Muscle of leg (tissue), 16 donors: Measurements from ENCODE around the gene UBD. TPM values are rescaled to one million over a fixed set of nuclear protein-coding genes. Genes with fewer than 3 reads are reported as not detected.

Source experiments
- DNase-seq: peaks from one replicate; pipeline ENCODE4 v3.0.0; 2013
- H3K27ac ChIP-seq: one replicate; pipeline ENCODE4 v1.5.1; 2013; ENCODE audit warnings: mild to moderate bottlenecking, low read length, control low read depth
- H3K27me3 ChIP-seq: one replicate; pipeline ENCODE4 v1.6.1; 2013; ENCODE audit warnings: low read length; ENCODE audit not compliant: control insufficient read depth, insufficient read depth
- H3K36me3 ChIP-seq: one replicate; pipeline ENCODE4 v1.6.1; 2013; ENCODE audit warnings: low read length; ENCODE audit not compliant: control insufficient read depth, insufficient read depth
- H3K4me1 ChIP-seq: one replicate; pipeline ENCODE4 v1.6.1; 2013; ENCODE audit warnings: low read length; ENCODE audit not compliant: control insufficient read depth, insufficient read depth
- H3K4me3 ChIP-seq: one replicate; pipeline ENCODE4 v1.5.1; 2013; ENCODE audit warnings: low read length, control low read depth
- H3K9me3 ChIP-seq: replicated peaks from 2 replicates; pipeline ENCODE4 v1.6.1; 2013; ENCODE audit warnings: low read depth, low read length; ENCODE audit not compliant: control insufficient read depth
- WGBS: methylation state at CpG from one replicate; pipeline ENCODE4 v1.1.5; 2013; ENCODE audit warnings: missing lambda C conversion rate; ENCODE audit not compliant: insufficient coverage; 5-methylcytosine and 5-hydroxymethylcytosine counted together
- long read RNA-seq, 11 donors: transcript quantifications; one replicate each; lab custom pipeline, GENCODE V29; 2026
- polyA plus RNA-seq, 8 donors: library from polyadenylated mRNA; unstranded; fragments of 120-200 nt; gene quantifications; one replicate each; pipeline versions ENCODE4 v1.2.1 to v1.2.3, GENCODE V29; 2013; ENCODE audit warnings: inconsistent platforms in 1 of 8, low replicate concordance in 1 of 8; ENCODE audit not compliant: insufficient read length in 8 of 8, insufficient read depth in 1 of 8
- total RNA-seq: library from RNA; stranded (reverse); fragments of 120-200 nt; gene quantifications from one replicate; pipeline ENCODE4 v1.2.4, GENCODE V29; 2013

The UBD gene
- total RNA-seq (0.31 TPM), polyA plus RNA-seq (1 to 10 TPM in 1 of 8 donors, under 1 TPM in 6, not detected in 1; 0.15 to 1.6 (median 0.32) TPM)
- long read RNA-seq, donor 1, result 0 reads
- long read RNA-seq, donor 2, result 0 reads
- long read RNA-seq, donor 3, result 0 reads
- long read RNA-seq, donor 4, partial matches to known transcripts, result 0 of 1 reads
- long read RNA-seq, donor 4, other reads (novel, unspliced or antisense), result 0 of 1 reads
- long read RNA-seq, donor 5, result 0 reads
- long read RNA-seq, donor 6, partial matches to known transcripts, result 0 of 1 reads
- long read RNA-seq, donor 6, other reads (novel, unspliced or antisense), result 0 of 1 reads
- long read RNA-seq, donor 7, partial matches to known transcripts, result 0 of 1 reads
- long read RNA-seq, donor 7, other reads (novel, unspliced or antisense), result 0 of 1 reads
- long read RNA-seq, donor 8, result 0 reads
- long read RNA-seq, donor 9, partial matches to known transcripts, result 0 of 1 reads
- long read RNA-seq, donor 9, other reads (novel, unspliced or antisense), result 0 of 1 reads
- long read RNA-seq, donor 10, result 0 reads
- long read RNA-seq, donor 11, result 0 reads

DNA sequence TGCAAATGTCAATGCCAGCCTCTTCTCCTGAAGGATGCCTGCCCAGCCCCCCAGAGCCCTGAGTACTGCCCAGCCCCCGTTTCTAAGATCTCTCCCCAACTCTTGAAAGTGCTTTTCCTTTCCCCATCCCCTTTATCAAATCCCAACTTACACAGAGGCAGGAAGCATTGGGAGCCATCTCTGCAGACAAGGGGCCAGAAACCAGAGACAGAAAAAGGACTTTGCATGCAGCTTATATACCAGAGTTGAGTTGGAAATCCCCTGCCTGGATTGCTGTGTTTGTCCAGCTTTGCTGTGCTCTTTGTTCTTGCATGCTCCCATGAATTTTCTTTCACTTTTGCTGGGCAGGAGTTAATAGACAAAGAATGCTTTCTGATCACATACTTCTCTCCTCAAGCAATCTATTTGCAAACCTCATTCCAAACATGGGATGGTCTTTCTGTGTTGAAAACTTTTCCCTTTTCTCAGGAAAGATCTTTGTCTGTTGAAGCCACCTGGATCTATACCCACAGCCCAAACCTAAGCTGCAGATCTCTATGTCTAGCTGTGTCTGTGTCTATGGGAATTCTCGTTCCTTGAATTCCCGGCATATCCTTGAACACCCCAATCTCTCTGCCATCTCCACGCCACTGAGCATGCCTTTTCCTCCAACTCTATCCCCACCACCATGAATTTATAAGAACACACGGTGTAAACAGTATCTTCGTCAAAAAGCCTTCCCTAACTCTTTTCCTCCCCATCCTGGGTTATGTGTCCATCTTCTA lies at the start of gene UBD:
Gene UBD, minus strand, starts transcription at position 209 of the 764 bp plus-strand sequence. Its CDS starts 31 bp downstream, at position 178.
- H3K27ac ChIP-seq, result no peak within 1 kb of the TSS
- DNase-seq, result no peak
- H3K36me3 ChIP-seq, result no peaks in the 10 kb centered on the region
- 65% methylated on average over 3 of the region's 6 CpGs for WGBS
- no peaks in the 10 kb centered on the region for H3K9me3 ChIP-seq
- H3K27me3 ChIP-seq, result peaks cover 16% of the 10 kb centered on the region
- H3K4me1 ChIP-seq, result no peaks in the 10 kb centered on the region
- H3K4me3 ChIP-seq, result no peak within 1 kb of the TSS

GRCh38 chr6:29608131-29608530 lies 48.6 kb upstream of the UBD start:
- Histone ChIP-seq H3K4me3 (no peak overlapping the region), H3K4me1 (no peaks in the 10 kb centered on the region), H3K9me3 (no peaks in the 10 kb centered on the region), H3K27ac (no peak overlapping the region), H3K27me3 (no peaks in the 10 kb centered on the region), H3K36me3 (peaks cover 68% of the 10 kb centered on the region)
- no peak for DNase-seq

GRCh38 chr6:29603930-29604329 lies 44.4 kb upstream of the UBD start:
- 82% methylated on average over 2 of the region's 2 CpGs for WGBS
- H3K9me3 ChIP-seq, result no peaks in the 10 kb centered on the region
- peaks cover 59% of the 10 kb centered on the region for H3K36me3 ChIP-seq
- no peaks in the 10 kb centered on the region for H3K27me3 ChIP-seq
- H3K27ac ChIP-seq, result no peak overlapping the region
- no peak overlapping the region for H3K4me3 ChIP-seq
- no peaks in the 10 kb centered on the region for H3K4me1 ChIP-seq
- DNase-seq, result peak; percentile 43

- no peak for DNase-seq
- Histone ChIP-seq H3K4me3 (no peak overlapping the region), H3K4me1 (no peaks in the 10 kb centered on the region), H3K36me3 (peaks cover 56% of the 10 kb centered on the region), H3K9me3 (no peaks in the 10 kb centered on the region), H3K27ac (no peak overlapping the region), H3K27me3 (no peaks in the 10 kb centered on the region)
- 84% methylated on average over 10 of the region's 11 CpGs for WGBS
Observed at GRCh38 chr6:29603456-29603855, 43.9 kb upstream of the UBD start.

GRCh38 chr6:29602564-29603361 lies 43.2 kb upstream of the UBD start:
- no peaks in the 10 kb centered on the region for H3K27me3 ChIP-seq
- no peaks in the 10 kb centered on the region for H3K9me3 ChIP-seq
- H3K27ac ChIP-seq, result no peak overlapping the region
- 66% methylated on average over 11 of the region's 12 CpGs for WGBS
- no peak for DNase-seq
- H3K4me3 ChIP-seq, result no peak overlapping the region
- no peaks in the 10 kb centered on the region for H3K4me1 ChIP-seq
- H3K36me3 ChIP-seq, result peaks cover 50% of the 10 kb centered on the region

GRCh38 chr6:29598172-29598747 lies 38.7 kb upstream of the UBD start:
- no peaks in the 10 kb centered on the region for H3K9me3 ChIP-seq
- no peak overlapping the region for H3K27ac ChIP-seq
- H3K4me1 ChIP-seq, result peaks cover 5% of the 10 kb centered on the region
- no peak overlapping the region for H3K4me3 ChIP-seq
- H3K27me3 ChIP-seq, result no peaks in the 10 kb centered on the region
- no peak for DNase-seq
- WGBS, result 46% methylated on average over 2 of the region's 2 CpGs
- peaks cover 15% of the 10 kb centered on the region for H3K36me3 ChIP-seq

DNA sequence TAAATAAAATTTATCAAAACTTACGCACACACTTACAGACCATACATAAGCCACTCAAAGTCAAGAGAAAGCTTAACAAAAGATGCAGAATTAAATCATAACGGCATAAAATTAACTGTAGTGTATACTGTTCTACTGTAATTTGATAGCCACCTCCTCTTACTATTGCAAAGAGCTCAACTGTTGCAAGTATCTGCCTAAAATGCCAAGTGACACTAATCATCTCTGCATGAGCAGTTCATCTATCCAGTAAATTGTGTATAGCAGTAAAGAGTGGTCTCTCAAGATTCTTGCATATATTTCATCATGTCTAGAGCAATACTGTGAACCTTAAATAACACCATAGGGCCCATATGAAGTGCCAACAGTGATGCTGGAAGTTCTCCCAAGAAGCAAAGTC lies 37.7 kb upstream of the UBD start:
- H3K27ac ChIP-seq, result no peak overlapping the region
- no CpG with 5 or more reads among the region's 2 CpGs for WGBS
- H3K9me3 ChIP-seq, result no peaks in the 10 kb centered on the region
- peaks cover 6% of the 10 kb centered on the region for H3K36me3 ChIP-seq
- no peak for DNase-seq
- peaks cover 5% of the 10 kb centered on the region for H3K4me1 ChIP-seq
- no peaks in the 10 kb centered on the region for H3K27me3 ChIP-seq
- no peak overlapping the region for H3K4me3 ChIP-seq

GRCh38 chr6:29596381-29596900 lies 36.9 kb upstream of the UBD start:
- no peak for DNase-seq
- Histone ChIP-seq H3K27me3 (no peaks in the 10 kb centered on the region), H3K4me1 (peaks cover 5% of the 10 kb centered on the region), H3K4me3 (no peak overlapping the region), H3K27ac (no peak overlapping the region), H3K9me3 (no peaks in the 10 kb centered on the region), H3K36me3 (peaks cover 3% of the 10 kb centered on the region)
- 51% methylated on average over 4 of the region's 6 CpGs for WGBS

DNA sequence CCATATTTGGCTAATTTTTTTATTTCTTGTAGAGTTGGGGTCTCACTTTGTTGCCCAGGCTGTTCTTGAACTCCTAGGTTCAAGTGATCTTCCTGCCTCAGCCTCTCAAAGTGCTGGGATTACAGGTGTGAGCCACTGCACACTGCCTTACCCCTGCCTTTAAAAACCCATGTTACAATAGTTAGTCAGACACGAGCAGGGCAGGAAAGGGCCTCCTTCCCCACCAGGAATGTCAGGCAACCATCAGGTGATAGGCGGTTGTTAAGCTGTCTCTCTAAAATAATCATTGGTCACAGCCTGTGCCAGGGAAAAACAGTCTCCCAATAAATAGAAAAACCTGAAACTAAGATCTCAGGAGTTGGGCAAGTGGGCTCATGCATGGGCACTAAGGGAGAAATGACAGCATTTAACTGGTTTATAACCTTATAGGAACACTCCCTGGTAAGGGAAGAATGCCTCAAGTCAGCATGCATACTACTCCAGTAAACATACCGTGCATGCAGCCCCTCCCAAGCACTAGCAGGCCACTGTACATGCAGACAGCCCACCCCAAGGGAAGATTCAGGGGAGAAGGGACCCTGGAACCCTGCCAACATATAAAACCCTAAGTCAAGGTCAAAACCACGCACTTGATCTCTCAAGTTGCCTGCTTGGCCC lies 33.8 kb upstream of the UBD start:
- WGBS, result 0% methylated on average over 1 of the region's 4 CpGs
- DNase-seq, result peak; percentile 16
- H3K27me3 ChIP-seq, result no peaks in the 10 kb centered on the region

More for the DNA sequence above, 33.8 kb upstream of the UBD start:
- peaks cover 5% of the 10 kb centered on the region for H3K4me1 ChIP-seq
- no peaks in the 10 kb centered on the region for H3K36me3 ChIP-seq
- H3K4me3 ChIP-seq, result no peak overlapping the region
- no peak overlapping the region for H3K27ac ChIP-seq
- no peaks in the 10 kb centered on the region for H3K9me3 ChIP-seq
